K562 (cell line): ENCODE measurements around the gene SEPTIN1. TPM values are rescaled to one million over a fixed set of nuclear protein-coding genes. Genes with fewer than 3 reads are reported as not detected.

ENCODE experiments used
- CBFA2T3 ChIP-seq: fragments of 450-650 bp; IDR thresholded peaks from 2 replicates; pipeline ENCODE4 v1.6.1; 2017
- EP300 ChIP-seq: IDR thresholded peaks from 2 replicates; pipeline ENCODE4 v1.6.1; 2012; ENCODE audit warnings: low read length, improper control_type of control experiment
- MEF2D ChIP-seq: conservative IDR thresholded peaks from 2 replicates; pipeline ENCODE4 v1.6.1; 2016; ENCODE audit warnings: low read depth, missing genetic modification characterization, missing compliant biosample characterization
- POLR2AphosphoS5 ChIP-seq: IDR thresholded peaks from 2 replicates; pipeline ENCODE4 v1.6.1; 2011; ENCODE audit warnings: mild to moderate bottlenecking, low read depth, low read length, moderate library complexity; ENCODE audit not compliant: control insufficient read depth, insufficient read depth
- SMARCA4 ChIP-seq: fragments of 450-650 bp; IDR thresholded peaks from 2 replicates; pipeline ENCODE4 v1.6.1; 2016
- TEAD1 ChIP-seq, 2 experiments: fragments of 450-650 bp in 1 of 2; sonication (generic) in 1 of 2; formaldehyde crosslinking; IDR thresholded peaks; 2 replicates each; pipeline versions ENCODE4 v1.4.0 to v1.8.0; 2020 to 2022; ENCODE audit warnings: mild to moderate bottlenecking in 2 of 2, missing genetic modification reagents in 1 of 2
- ZBTB40 ChIP-seq, 2 experiments: fragments of 450-650 bp in 1 of 2; sonication (generic) in 1 of 2; formaldehyde crosslinking in 1 of 2; IDR thresholded peaks; 2 replicates each; pipeline versions ENCODE4 v1.7.1 to v1.9.0; 2016 to 2022; ENCODE audit warnings: inconsistent platforms in 1 of 2, mild to moderate bottlenecking in 1 of 2, missing genetic modification reagents in 1 of 2
- ZNF224 ChIP-seq: sonication (generic); formaldehyde crosslinking; IDR thresholded peaks from 2 replicates; pipeline ENCODE4 v1.8.0; 2022; ENCODE audit warnings: mild to moderate bottlenecking, missing genetic modification reagents
- polyA plus RNA-seq, 8 experiments: library from polyadenylated mRNA; depleted of rRNA in 4 of 8; stranded (reverse) in 5 of 8; unstranded in 3 of 8; fragments of >200 nt; fragmentation: Nextera tagmentation in 2 of 8; fragmentation: Illumina TruSeq in 1 of 8; extraction: Ambion mirVana in 2 of 8; extraction: Trizol in 1 of 8; gene quantifications; 2 replicates each; pipeline versions ENCODE4 v1.2.1 to v1.2.3, GENCODE V29; 2011 to 2014; ENCODE audit warnings: inconsistent platforms in 1 of 8, missing spikeins in 1 of 8
- total RNA-seq, 7 experiments: library from RNA; depleted of rRNA in 6 of 7; stranded (reverse); fragments of >200 nt in 6 of 7; fragmentation: Illumina TruSeq in 2 of 7; extraction: Trizol in 2 of 7; gene quantifications; 2 replicates each; pipeline versions ENCODE4 v1.2.1 to v1.2.3, GENCODE V29; 2011 to 2021; ENCODE audit warnings: low replicate concordance in 1 of 7
- TF ChIP-seq, protein P1 (sequence below), 2 experiments: fragments of 450-650 bp; IDR thresholded peaks; 2 replicates each; pipeline ENCODE4 v1.6.1; 2016
- TF ChIP-seq, protein P2 (sequence below), 2 experiments: IDR thresholded peaks; 2 replicates each; pipeline ENCODE4 v1.6.1; 2012; ENCODE audit warnings: improper control_type of control experiment in 2 of 2, low read depth in 2 of 2, low read length in 2 of 2, borderline replicate concordance in 1 of 2

SEPTIN1 gene
- total and polyA plus RNA-seq, 9 of the 15 experiments (the other 6 are each of a cell fraction or from before 2014, with no cell fraction given), result 0.23 to 5.6 (median 1.7) TPM; not detected in 1

DNA sequence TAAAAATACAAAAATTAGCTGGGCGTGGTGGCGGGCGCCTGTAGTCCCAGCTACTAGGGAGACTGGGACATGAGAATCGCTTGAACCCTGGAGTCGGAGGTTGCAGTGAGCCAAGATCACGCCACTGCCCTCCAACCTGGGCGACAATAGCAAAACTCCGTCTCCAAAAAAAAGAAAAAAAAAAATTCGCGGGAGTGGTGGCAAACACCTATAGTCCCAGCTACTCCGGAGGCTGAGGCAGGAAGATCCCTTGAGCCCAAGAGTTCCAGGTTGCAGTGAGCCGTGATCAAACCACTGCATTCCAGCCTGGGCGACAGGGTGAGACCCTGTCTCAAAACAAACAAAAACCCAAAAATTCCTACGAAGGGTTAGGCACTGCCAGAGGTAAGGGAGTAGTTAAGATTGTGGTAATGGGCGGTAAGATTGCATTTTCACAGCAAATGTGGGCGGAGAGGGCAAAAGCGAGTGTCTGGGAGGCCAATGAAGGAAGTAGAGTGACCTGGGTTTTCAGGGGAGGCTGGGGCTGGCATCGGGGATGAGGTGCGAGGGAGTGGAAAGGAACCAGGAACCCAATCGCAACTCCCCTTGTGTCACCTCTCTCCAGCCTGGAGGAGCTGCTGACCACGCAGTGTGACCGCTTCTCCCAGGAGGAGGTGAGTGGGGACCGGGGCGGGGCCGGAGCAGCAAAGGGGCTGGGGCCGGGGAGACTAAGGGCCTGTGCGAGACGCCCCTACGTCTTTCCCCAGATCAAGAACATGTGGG is 5.1 kb downstream of the SEPTIN1 start (continued):
- TF ChIP-seq, protein P1, sequence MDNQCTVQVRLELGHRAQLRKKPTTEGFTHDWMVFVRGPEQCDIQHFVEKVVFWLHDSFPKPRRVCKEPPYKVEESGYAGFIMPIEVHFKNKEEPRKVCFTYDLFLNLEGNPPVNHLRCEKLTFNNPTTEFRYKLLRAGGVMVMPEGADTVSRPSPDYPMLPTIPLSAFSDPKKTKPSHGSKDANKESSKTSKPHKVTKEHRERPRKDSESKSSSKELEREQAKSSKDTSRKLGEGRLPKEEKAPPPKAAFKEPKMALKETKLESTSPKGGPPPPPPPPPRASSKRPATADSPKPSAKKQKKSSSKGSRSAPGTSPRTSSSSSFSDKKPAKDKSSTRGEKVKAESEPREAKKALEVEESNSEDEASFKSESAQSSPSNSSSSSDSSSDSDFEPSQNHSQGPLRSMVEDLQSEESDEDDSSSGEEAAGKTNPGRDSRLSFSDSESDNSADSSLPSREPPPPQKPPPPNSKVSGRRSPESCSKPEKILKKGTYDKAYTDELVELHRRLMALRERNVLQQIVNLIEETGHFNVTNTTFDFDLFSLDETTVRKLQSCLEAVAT (IDR thresholded peaks at IDR 0.05), result peak in 1 of 2 experiments; percentile 29; a peak in 1 of 4 replicates
- TF ChIP-seq SMARCA4 (peak; percentile 9; the same call in 1 of the 2 replicates), ZBTB40 (IDR thresholded peaks at IDR 0.05) (peak; percentile 37; the same call in 1 of the 2 replicates), ZBTB40 (CRISPR knock-in tag; IDR thresholded peaks at IDR 0.05) (no peak), ZNF224 (CRISPR knock-in tag) (no peak), MEF2D (tag) (0 out of 2 replicates have a peak, but pooled peaks have one; percentile 32), CBFA2T3 (no peak), EP300 (no peak), POLR2AphosphoS5 (peak; percentile 17; the same call in 1 of the 2 replicates), TEAD1 (CRISPR knock-in tag; IDR thresholded peaks at IDR 0.05) (peak in 1 of 2 experiments; percentile 59; a peak in 1 of 4 replicates)
- TF ChIP-seq, protein P2, sequence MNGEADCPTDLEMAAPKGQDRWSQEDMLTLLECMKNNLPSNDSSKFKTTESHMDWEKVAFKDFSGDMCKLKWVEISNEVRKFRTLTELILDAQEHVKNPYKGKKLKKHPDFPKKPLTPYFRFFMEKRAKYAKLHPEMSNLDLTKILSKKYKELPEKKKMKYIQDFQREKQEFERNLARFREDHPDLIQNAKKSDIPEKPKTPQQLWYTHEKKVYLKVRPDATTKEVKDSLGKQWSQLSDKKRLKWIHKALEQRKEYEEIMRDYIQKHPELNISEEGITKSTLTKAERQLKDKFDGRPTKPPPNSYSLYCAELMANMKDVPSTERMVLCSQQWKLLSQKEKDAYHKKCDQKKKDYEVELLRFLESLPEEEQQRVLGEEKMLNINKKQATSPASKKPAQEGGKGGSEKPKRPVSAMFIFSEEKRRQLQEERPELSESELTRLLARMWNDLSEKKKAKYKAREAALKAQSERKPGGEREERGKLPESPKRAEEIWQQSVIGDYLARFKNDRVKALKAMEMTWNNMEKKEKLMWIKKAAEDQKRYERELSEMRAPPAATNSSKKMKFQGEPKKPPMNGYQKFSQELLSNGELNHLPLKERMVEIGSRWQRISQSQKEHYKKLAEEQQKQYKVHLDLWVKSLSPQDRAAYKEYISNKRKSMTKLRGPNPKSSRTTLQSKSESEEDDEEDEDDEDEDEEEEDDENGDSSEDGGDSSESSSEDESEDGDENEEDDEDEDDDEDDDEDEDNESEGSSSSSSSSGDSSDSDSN (IDR thresholded peaks at IDR 0.05; ENCODE audit: borderline replicate concordance in 1 of 2, low read depth in 2 of 2, low read length in 2 of 2), result 0 out of 4 replicates have a peak, but pooled peaks of 1 of the 2 experiments have one; percentile 28
